Gastroesophageal sphincter (tissue), 3 donors: ENCODE data around the gene MTCH2.

Source experiments
- CTCF ChIP-seq, 4 experiments: fragments of 200-600 bp in 2 of 4; fragments of 450-650 bp in 2 of 4; sonication (generic) in 1 of 4; IDR thresholded peaks; one replicate each; pipeline ENCODE4 v1.5.1; 2017 to 2019; ENCODE audit warnings: antibody characterized with exemption in 4 of 4, mild to moderate bottlenecking in 2 of 4, moderate library complexity in 2 of 4
- EP300 ChIP-seq: sonication (generic); formaldehyde crosslinking; IDR thresholded peaks from one replicate; pipeline ENCODE4 v1.6.1; 2017; ENCODE audit warnings: antibody characterized with exemption, mild to moderate bottlenecking
- POLR2A ChIP-seq, 2 donors: fragments of 450-650 bp; IDR thresholded peaks; one replicate each; pipeline ENCODE4 v1.6.1; 2017; ENCODE audit warnings: antibody characterized with exemption in 2 of 2, mild to moderate bottlenecking in 2 of 2, moderate library complexity in 1 of 2
- POLR2AphosphoS5 ChIP-seq: sonication (generic); formaldehyde crosslinking; IDR thresholded peaks from one replicate; pipeline ENCODE4 v1.6.1; 2017; ENCODE audit warnings: antibody characterized with exemption

DNA sequence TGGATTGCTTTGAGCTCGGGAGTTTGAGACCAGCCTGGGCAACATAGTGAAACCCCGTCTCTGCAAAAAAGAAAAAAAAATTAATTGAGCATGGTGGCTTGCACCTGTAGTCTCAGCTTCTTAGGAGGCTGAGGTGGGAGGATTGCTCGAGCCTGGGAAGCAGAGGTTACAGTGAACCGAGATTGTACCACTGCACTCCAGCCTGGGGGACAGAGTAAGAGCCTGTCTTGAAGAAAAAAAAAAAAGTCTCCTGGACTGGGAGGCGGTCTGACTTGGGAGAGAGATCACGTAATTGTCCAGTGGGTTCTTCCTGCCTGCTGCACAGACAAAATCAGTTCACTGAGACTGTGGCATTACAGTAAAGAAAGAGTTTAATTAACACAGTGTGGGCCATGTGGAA lies 3.1 kb upstream of the MTCH2 start:
- TF ChIP-seq POLR2A (IDR thresholded peaks at IDR 0.05): no peak
- TF ChIP-seq CTCF (IDR thresholded peaks at IDR 0.05): no peak
- TF ChIP-seq POLR2AphosphoS5: no peak
- no peak for TF ChIP-seq EP300
